ENCODE measurements around the gene ABCG1.

ABCG1 gene

GRCh38 chr21:42309753-42310213 is 90.8 kb downstream of the ABCG1 start:
- H3K36me3 ChIP-seq (ENCODE audit: insufficient read depth, low read length), result no peaks in the 10 kb centered on the region
- no peak overlapping the region for H3K27ac ChIP-seq (ENCODE audit: low read depth, low read length)
- H3K9ac ChIP-seq (ENCODE audit: low read length), result no peak overlapping the region
- peaks cover 11 to 25% of the 10 kb centered on the region in 2 donors for H3K27me3 ChIP-seq (ENCODE audit: control insufficient read depth in 1 of 2, insufficient read depth in 2 of 2, low read length in 2 of 2)
- no peak overlapping the region for H3K4me3 ChIP-seq (ENCODE audit: low read depth in 1 of 2, low read length in 2 of 2)
- no peaks in the 10 kb centered on the region for H3K4me1 ChIP-seq (ENCODE audit: insufficient read depth, low read length)
- H3K9me3 ChIP-seq (ENCODE audit: low read length), result no peaks in the 10 kb centered on the region

- no peaks in the 10 kb centered on the region for H3K4me1 ChIP-seq (ENCODE audit: insufficient read depth, low read length)
- H3K4me3 ChIP-seq (ENCODE audit: low read depth in 1 of 2, low read length in 2 of 2), result no peak overlapping the region
- H3K27me3 ChIP-seq (ENCODE audit: control insufficient read depth in 1 of 2, insufficient read depth in 2 of 2, low read length in 2 of 2), result peaks cover 11 to 25% of the 10 kb centered on the region in 2 donors
- no peak overlapping the region for H3K27ac ChIP-seq (ENCODE audit: low read depth, low read length)
- no peaks in the 10 kb centered on the region for H3K36me3 ChIP-seq (ENCODE audit: insufficient read depth, low read length)
- H3K9ac ChIP-seq (ENCODE audit: low read length), result no peak overlapping the region
- no peaks in the 10 kb centered on the region for H3K9me3 ChIP-seq (ENCODE audit: low read length)
Observed at GRCh38 chr21:42310411-42311001, 91.6 kb downstream of the ABCG1 start.

GRCh38 chr21:42311160-42311559 is 92.2 kb downstream of the ABCG1 start:
- no peak overlapping the region for H3K4me3 ChIP-seq (ENCODE audit: low read depth in 1 of 2, low read length in 2 of 2)
- no peak overlapping the region for H3K9ac ChIP-seq (ENCODE audit: low read length)
- H3K36me3 ChIP-seq (ENCODE audit: insufficient read depth, low read length), result no peaks in the 10 kb centered on the region
- peaks cover 11 to 25% of the 10 kb centered on the region in 2 donors for H3K27me3 ChIP-seq (ENCODE audit: control insufficient read depth in 1 of 2, insufficient read depth in 2 of 2, low read length in 2 of 2)
- H3K9me3 ChIP-seq (ENCODE audit: low read length), result no peaks in the 10 kb centered on the region
- H3K4me1 ChIP-seq (ENCODE audit: insufficient read depth, low read length), result no peaks in the 10 kb centered on the region
- H3K27ac ChIP-seq (ENCODE audit: low read depth, low read length), result no peak overlapping the region

GRCh38 chr21:42311816-42312625 is 93.1 kb downstream of the ABCG1 start:
- Histone ChIP-seq H3K36me3 (ENCODE audit: insufficient read depth, low read length) (no peaks in the 10 kb centered on the region), H3K9me3 (ENCODE audit: low read length) (no peaks in the 10 kb centered on the region), H3K4me1 (ENCODE audit: insufficient read depth, low read length) (no peaks in the 10 kb centered on the region), H3K4me3 (ENCODE audit: low read depth in 1 of 2, low read length in 2 of 2) (no peak overlapping the region), H3K27me3 (ENCODE audit: control insufficient read depth in 1 of 2, insufficient read depth in 2 of 2, low read length in 2 of 2) (peaks cover 11 to 25% of the 10 kb centered on the region in 2 donors), H3K9ac (ENCODE audit: low read length) (no peak overlapping the region), H3K27ac (ENCODE audit: low read depth, low read length) (no peak overlapping the region)

GRCh38 chr21:42312626-42313104 is 93.7 kb downstream of the ABCG1 start:
- no peak overlapping the region for H3K4me3 ChIP-seq (ENCODE audit: low read depth in 1 of 2, low read length in 2 of 2)
- H3K9me3 ChIP-seq (ENCODE audit: low read length), result no peaks in the 10 kb centered on the region
- H3K36me3 ChIP-seq (ENCODE audit: insufficient read depth, low read length), result no peaks in the 10 kb centered on the region
- H3K27ac ChIP-seq (ENCODE audit: low read depth, low read length), result no peak overlapping the region
- H3K27me3 ChIP-seq (ENCODE audit: control insufficient read depth in 1 of 2, insufficient read depth in 2 of 2, low read length in 2 of 2), result peaks cover 11 to 25% of the 10 kb centered on the region in 2 donors
- H3K4me1 ChIP-seq (ENCODE audit: insufficient read depth, low read length), result no peaks in the 10 kb centered on the region
- H3K9ac ChIP-seq (ENCODE audit: low read length), result no peak overlapping the region

GRCh38 chr21:42313501-42313969 is 94.6 kb downstream of the ABCG1 start:
- Histone ChIP-seq H3K9ac (ENCODE audit: low read length) (no peak overlapping the region), H3K27ac (ENCODE audit: low read depth, low read length) (no peak overlapping the region), H3K27me3 (ENCODE audit: control insufficient read depth in 1 of 2, insufficient read depth in 2 of 2, low read length in 2 of 2) (peaks cover 6 to 18% of the 10 kb centered on the region in 2 donors), H3K4me1 (ENCODE audit: insufficient read depth, low read length) (no peaks in the 10 kb centered on the region), H3K9me3 (ENCODE audit: low read length) (no peaks in the 10 kb centered on the region), H3K4me3 (ENCODE audit: low read depth in 1 of 2, low read length in 2 of 2) (no peak overlapping the region), H3K36me3 (ENCODE audit: insufficient read depth, low read length) (no peaks in the 10 kb centered on the region)

- Histone ChIP-seq H3K27me3 (ENCODE audit: control insufficient read depth in 1 of 2, insufficient read depth in 2 of 2, low read length in 2 of 2) (peaks cover 4 to 6% of the 10 kb centered on the region in 2 donors), H3K36me3 (ENCODE audit: insufficient read depth, low read length) (no peaks in the 10 kb centered on the region), H3K9me3 (ENCODE audit: low read length) (no peaks in the 10 kb centered on the region), H3K9ac (ENCODE audit: low read length) (no peak overlapping the region), H3K4me3 (ENCODE audit: low read depth in 1 of 2, low read length in 2 of 2) (no peak overlapping the region), H3K27ac (ENCODE audit: low read depth, low read length) (no peak overlapping the region), H3K4me1 (ENCODE audit: insufficient read depth, low read length) (no peaks in the 10 kb centered on the region)
Observed at GRCh38 chr21:42314616-42315295, 95.8 kb downstream of the ABCG1 start.

- Histone ChIP-seq H3K9me3 (ENCODE audit: low read length) (no peaks in the 10 kb centered on the region), H3K4me3 (ENCODE audit: low read depth in 1 of 2, low read length in 2 of 2) (no peak within 1 kb of the TSS)
Observed at GRCh38 chr21:42315296-42315891, 96.5 kb downstream of the ABCG1 start, which contains the start of gene TFF3. Gene TFF3, minus strand, starts transcription at chr21:42315409. Its CDS starts 35 bp downstream, at chr21:42315374.

GRCh38 chr21:42316891-42317290 is 98.0 kb downstream of the ABCG1 start:
- Histone ChIP-seq H3K27me3 (ENCODE audit: control insufficient read depth in 1 of 2, insufficient read depth in 2 of 2, low read length in 2 of 2) (no peaks in the 10 kb centered on the region), H3K4me3 (ENCODE audit: low read depth in 1 of 2, low read length in 2 of 2) (no peak overlapping the region)

More at GRCh38 chr21:42315296-42315891, 96.5 kb downstream of the ABCG1 start, which contains the start of gene TFF3:
- Histone ChIP-seq H3K36me3 (ENCODE audit: insufficient read depth, low read length) (no peaks in the 10 kb centered on the region), H3K9ac (ENCODE audit: low read length) (no peak within 1 kb of the TSS), H3K27ac (ENCODE audit: low read depth, low read length) (no peak within 1 kb of the TSS), H3K27me3 (ENCODE audit: control insufficient read depth in 1 of 2, insufficient read depth in 2 of 2, low read length in 2 of 2) (no peaks in the 10 kb centered on the region), H3K4me1 (ENCODE audit: insufficient read depth, low read length) (no peaks in the 10 kb centered on the region)

GRCh38 chr21:42317341-42317741 is 98.4 kb downstream of the ABCG1 start:
- Histone ChIP-seq H3K4me3 (ENCODE audit: low read depth in 1 of 2, low read length in 2 of 2) (no peak overlapping the region), H3K27ac (ENCODE audit: low read depth, low read length) (no peak overlapping the region)

More at GRCh38 chr21:42316891-42317290, 98.0 kb downstream of the ABCG1 start:
- no peaks in the 10 kb centered on the region for H3K9me3 ChIP-seq (ENCODE audit: low read length)
- H3K27ac ChIP-seq (ENCODE audit: low read depth, low read length), result no peak overlapping the region
- H3K36me3 ChIP-seq (ENCODE audit: insufficient read depth, low read length), result no peaks in the 10 kb centered on the region
- H3K9ac ChIP-seq (ENCODE audit: low read length), result no peak overlapping the region
- no peaks in the 10 kb centered on the region for H3K4me1 ChIP-seq (ENCODE audit: insufficient read depth, low read length)

More at GRCh38 chr21:42317341-42317741, 98.4 kb downstream of the ABCG1 start:
- Histone ChIP-seq H3K9me3 (ENCODE audit: low read length) (no peaks in the 10 kb centered on the region), H3K36me3 (ENCODE audit: insufficient read depth, low read length) (no peaks in the 10 kb centered on the region), H3K27me3 (ENCODE audit: control insufficient read depth in 1 of 2, insufficient read depth in 2 of 2, low read length in 2 of 2) (no peaks in the 10 kb centered on the region), H3K4me1 (ENCODE audit: insufficient read depth, low read length) (no peaks in the 10 kb centered on the region), H3K9ac (ENCODE audit: low read length) (no peak overlapping the region)

Data from muscle layer of colon (tissue), 2 donors.